ENCODE measurements around the gene ASB13. TPM values are rescaled to one million over a fixed set of nuclear protein-coding genes. Genes with fewer than 3 reads are reported as not detected.

ASB13 gene
- total RNA-seq, 2 donors from 2014 or later, result 15.8 to 16.0 TPM

- Histone ChIP-seq H3K4me3 (no peak overlapping the region), H3K36me3 (no peaks in the 10 kb centered on the region), H3K27ac (peak overlapping the region; percentile 79 to 84), H3K9me3 (no peaks in the 10 kb centered on the region), H3K4me1 (ENCODE audit: control insufficient read depth in 1 of 2, low read depth in 2 of 2) (peaks cover 20 to 58% of the 10 kb centered on the region in 2 donors), H3K27me3 (replicated peaks; ENCODE audit: insufficient read depth) (no peaks in the 10 kb centered on the region)
- ATAC-seq (ENCODE audit: insufficient number of reproducible peaks, low FRiP score, low read depth) (no peak), DNase-seq (ENCODE audit: low spot score) (no peak)
- no peak for TF ChIP-seq CTCF (IDR thresholded peaks at IDR 0.05)
These were observed 33.1 kb downstream of the ASB13 start for GRCh38 chr10:5633166-5633749.

- peak; percentile 40 for DNase-seq (ENCODE audit: low spot score)
- peaks cover 20 to 66% of the 10 kb centered on the region in 2 donors for H3K4me1 ChIP-seq (ENCODE audit: control insufficient read depth in 1 of 2, low read depth in 2 of 2)
- H3K27me3 ChIP-seq (replicated peaks; ENCODE audit: insufficient read depth), result no peaks in the 10 kb centered on the region
- H3K9me3 ChIP-seq, result no peaks in the 10 kb centered on the region
- TF ChIP-seq CTCF (IDR thresholded peaks at IDR 0.05), result no peak
- no peak overlapping the region for H3K4me3 ChIP-seq
- ATAC-seq (ENCODE audit: insufficient number of reproducible peaks, low FRiP score, low read depth), result no peak
- H3K36me3 ChIP-seq, result no peaks in the 10 kb centered on the region
- H3K27ac ChIP-seq, result peak overlapping the region; percentile 79 to 84
These were observed 33.9 kb downstream of the ASB13 start for GRCh38 chr10:5632446-5632845.

- no peak for TF ChIP-seq CTCF (IDR thresholded peaks at IDR 0.05)
- Histone ChIP-seq H3K27me3 (replicated peaks; ENCODE audit: insufficient read depth) (no peaks in the 10 kb centered on the region), H3K4me1 (ENCODE audit: control insufficient read depth in 1 of 2, low read depth in 2 of 2) (peaks cover 20 to 71% of the 10 kb centered on the region in 2 donors), H3K4me3 (peak overlapping the region; percentile 12), H3K36me3 (no peaks in the 10 kb centered on the region), H3K27ac (peak overlapping the region; percentile 79 to 84), H3K9me3 (no peaks in the 10 kb centered on the region)
- ATAC-seq (ENCODE audit: insufficient number of reproducible peaks, low FRiP score, low read depth) (no peak), DNase-seq (ENCODE audit: low spot score) (no peak)
These were observed 34.5 kb downstream of the ASB13 start for GRCh38 chr10:5631936-5632335.

GRCh38 chr10:5630112-5630436, 36.3 kb downstream of the ASB13 start:
- Histone ChIP-seq H3K27ac (peak overlapping the region; percentile 73 to 78), H3K4me3 (no peak overlapping the region), H3K27me3 (replicated peaks; ENCODE audit: insufficient read depth) (no peaks in the 10 kb centered on the region), H3K4me1 (ENCODE audit: control insufficient read depth in 1 of 2, low read depth in 2 of 2) (peaks cover 20 to 84% of the 10 kb centered on the region in 2 donors), H3K9me3 (no peaks in the 10 kb centered on the region), H3K36me3 (no peaks in the 10 kb centered on the region)
- ATAC-seq (ENCODE audit: insufficient number of reproducible peaks, low FRiP score, low read depth) (no peak), DNase-seq (ENCODE audit: low spot score) (no peak)
- TF ChIP-seq CTCF (IDR thresholded peaks at IDR 0.05), result no peak

- Histone ChIP-seq H3K9me3 (no peaks in the 10 kb centered on the region), H3K4me3 (peak overlapping the region; percentile 57), H3K27ac (peak overlapping the region; percentile 73 to 78), H3K27me3 (replicated peaks; ENCODE audit: insufficient read depth) (no peaks in the 10 kb centered on the region), H3K4me1 (ENCODE audit: control insufficient read depth in 1 of 2, low read depth in 2 of 2) (peaks cover 20 to 84% of the 10 kb centered on the region in 2 donors), H3K36me3 (no peaks in the 10 kb centered on the region)
- ATAC-seq (ENCODE audit: insufficient number of reproducible peaks, low FRiP score, low read depth), result no peak
- peak; percentile 77 for TF ChIP-seq CTCF (IDR thresholded peaks at IDR 0.05)
- DNase-seq (ENCODE audit: low spot score), result peak; percentile 36
These were observed 36.9 kb downstream of the ASB13 start for GRCh38 chr10:5629303-5630111.

All from thoracic aorta (tissue), 2 donors.